Stimulated activated CD8-positive, alpha-beta memory T cell treated with anti-CD3 and anti-CD28 coated beads, Interleukin-15, amount 100 ng/mL, for 4 hours (primary cell): Measurements from ENCODE around the gene TEAD2.
A peak's percentile ranks its signal among the peaks of the same experiment; 100 is the strongest.
"Not testable (repeated sequence)": the region's sequence is repeated elsewhere in the genome, so short reads cannot be mapped to it uniquely, and the experiment has no call there.

ENCODE experiments used
- DNase-seq, 2 donors: peaks; one replicate each; pipeline ENCODE4 v3.0.0-alpha.2; 2020; ENCODE audit warnings: low read depth in 2 of 2

Gene TEAD2

DNA sequence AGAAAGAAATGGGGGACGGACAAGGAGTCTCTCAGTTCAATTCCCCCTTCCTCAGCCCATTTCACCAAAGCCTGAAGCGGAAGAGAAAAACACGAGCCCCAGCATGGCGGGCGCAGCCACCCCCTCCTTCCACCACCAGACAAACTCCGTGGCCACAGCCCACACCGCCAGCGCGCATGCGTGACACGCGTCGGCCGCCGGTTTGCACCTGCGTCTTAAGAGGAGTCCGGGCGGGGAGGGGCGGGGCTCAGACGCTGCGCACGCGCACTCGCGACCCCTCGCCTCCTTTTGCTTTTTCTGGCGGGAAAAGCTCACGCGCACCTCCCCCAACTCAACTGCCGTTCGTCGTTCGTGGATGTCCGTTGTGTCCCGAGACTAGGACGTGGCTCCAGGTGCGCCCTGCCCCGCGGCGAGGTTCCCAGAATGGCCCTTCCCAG, 25.7 kb upstream of the TEAD2 start, which contains the start of gene KASH5:
TSS of gene KASH5 (plus strand) at position 314 of the 437 bp plus-strand sequence. CDS start 2,635 bp downstream, outside the sequence.
- peak; percentile 66 to 81 for DNase-seq

- DNase-seq = no peak
These were observed 21.4 kb upstream of the TEAD2 start for GRCh38 chr19:49383599-49383998.

- DNase-seq = no peak
These were observed 20.4 kb upstream of the TEAD2 start for GRCh38 chr19:49382639-49383038.

DNA sequence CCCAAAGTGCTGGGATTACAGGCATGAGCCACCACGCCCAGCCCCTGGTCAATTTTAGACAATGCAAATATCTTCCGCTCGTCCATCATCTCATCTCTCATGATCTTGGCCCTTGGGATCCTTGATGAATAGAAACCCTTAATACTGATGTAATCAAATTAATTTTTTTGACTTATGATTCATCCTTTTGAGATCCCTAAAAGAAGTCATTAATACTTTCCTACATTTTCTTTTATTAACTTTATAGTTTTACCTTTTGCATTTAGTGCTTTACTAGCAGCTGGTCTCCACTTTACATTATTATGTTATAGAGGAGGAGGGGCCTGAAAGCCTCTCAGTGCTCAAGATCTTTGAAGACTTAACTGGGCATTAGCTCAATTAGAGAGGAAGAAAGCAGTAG, 18.2 kb upstream of the TEAD2 start:
- no peak for DNase-seq

DNA sequence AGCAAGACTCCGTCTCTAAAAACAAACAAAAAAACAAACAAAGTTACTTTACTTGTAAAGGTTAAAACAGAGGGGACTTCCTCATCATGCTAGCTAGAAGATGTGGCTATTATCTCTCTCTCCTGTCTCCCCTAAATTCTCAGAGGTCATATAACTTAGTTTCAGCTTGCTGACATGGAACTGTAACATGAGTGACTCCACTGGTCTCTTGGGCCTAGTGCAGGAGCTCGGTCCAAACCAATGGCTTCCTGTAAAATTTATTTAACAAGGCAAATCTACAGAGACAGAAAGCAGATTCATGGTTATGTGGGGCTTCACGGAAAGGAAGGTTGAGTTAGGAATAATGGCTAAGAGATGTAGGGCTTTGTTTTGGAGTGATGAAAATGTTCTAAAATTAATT, 16.3 kb upstream of the TEAD2 start:
- DNase-seq = no peak

DNA sequence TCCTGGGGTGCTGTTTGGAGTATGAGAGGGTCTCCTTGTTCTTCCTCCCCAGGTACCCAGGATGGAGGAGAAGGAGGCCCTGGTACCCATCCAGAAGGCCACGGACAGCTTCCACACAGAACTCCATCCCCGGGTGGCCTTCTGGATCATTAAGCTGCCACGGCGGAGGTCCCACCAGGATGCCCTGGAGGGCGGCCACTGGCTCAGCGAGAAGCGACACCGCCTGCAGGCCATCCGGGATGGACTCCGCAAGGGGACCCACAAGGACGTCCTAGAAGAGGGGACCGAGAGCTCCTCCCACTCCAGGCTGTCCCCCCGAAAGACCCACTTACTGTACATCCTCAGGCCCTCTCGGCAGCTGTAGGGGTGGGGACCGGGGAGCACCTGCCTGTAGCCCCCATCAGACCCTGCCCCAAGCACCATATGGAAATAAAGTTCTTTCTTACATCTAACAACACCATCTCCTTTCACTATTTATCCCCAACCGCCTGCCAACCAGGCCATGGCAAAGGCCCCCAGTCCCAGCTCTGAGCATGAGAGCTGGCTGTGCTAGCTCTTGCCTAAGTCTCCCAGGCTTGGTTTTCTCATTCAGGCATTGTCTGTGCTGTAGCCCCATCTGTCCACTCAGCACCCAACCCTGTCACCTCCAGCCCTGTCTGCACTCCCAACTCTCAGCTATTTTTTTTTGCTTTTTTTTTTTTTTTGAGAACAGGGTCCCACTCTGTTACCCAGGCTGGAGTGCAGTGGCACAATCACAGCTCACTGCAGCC, 12.6 kb upstream of the TEAD2 start:
- no peak for DNase-seq

GRCh38 chr19:49373174-49373573, 11.0 kb upstream of the TEAD2 start:
- DNase-seq = not testable (repeated sequence)

GRCh38 chr19:49371184-49371583, 9.0 kb upstream of the TEAD2 start:
- DNase-seq = no peak

DNA sequence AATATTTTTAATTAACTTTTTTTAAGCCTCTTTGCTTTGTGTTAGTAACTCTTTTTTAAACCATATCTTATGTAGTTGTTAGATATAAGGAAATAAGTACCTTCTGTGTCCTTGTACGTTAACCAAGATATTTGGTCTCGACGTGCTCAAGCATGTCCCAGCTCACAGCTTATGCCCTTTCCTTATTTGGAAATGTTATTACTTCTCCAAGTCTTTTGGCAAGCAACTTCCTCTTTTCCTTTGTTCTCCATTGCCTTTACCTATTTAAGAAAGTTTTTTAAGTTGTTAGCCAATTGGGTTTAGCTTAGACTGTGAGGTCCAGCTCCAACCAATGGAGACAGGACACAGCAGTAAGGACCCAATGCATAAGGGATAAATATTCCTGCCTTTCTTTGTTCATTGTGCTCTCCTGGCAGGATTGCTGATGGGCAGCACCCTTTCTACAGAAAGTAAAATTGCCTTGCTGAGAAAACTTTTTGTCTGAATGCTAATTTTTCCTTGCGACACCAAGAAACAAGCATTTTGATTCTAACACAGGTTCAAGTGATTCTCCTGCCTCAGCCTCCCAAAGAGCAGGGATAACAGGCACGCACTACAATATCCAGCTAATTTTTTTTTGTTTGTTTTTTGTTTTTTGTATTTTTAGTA, 6.6 kb upstream of the TEAD2 start:
- DNase-seq = no peak

DNA sequence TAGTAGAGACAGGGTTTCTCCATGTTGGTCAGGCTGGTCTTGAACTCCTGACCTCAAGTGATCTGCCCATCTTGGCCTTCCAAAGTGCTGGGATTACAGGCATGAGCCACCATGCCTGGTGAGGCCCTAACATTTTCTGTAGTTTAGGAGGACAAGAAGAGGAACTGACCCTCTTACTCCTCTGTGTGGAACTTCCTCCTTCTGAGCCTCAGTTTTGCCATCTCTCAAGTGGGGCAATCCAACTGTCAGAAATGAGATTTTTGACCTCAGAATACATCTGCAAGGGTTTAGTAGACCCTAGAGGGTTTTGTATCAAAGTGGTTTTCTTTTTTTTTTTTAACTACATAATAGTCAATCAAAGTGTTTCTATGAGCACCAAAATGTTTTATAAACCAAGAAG, 3.9 kb upstream of the TEAD2 start:
- DNase-seq = no peak

GRCh38 chr19:49364083-49364737, 2.0 kb upstream of the TEAD2 start:
- no peak for DNase-seq

DNA sequence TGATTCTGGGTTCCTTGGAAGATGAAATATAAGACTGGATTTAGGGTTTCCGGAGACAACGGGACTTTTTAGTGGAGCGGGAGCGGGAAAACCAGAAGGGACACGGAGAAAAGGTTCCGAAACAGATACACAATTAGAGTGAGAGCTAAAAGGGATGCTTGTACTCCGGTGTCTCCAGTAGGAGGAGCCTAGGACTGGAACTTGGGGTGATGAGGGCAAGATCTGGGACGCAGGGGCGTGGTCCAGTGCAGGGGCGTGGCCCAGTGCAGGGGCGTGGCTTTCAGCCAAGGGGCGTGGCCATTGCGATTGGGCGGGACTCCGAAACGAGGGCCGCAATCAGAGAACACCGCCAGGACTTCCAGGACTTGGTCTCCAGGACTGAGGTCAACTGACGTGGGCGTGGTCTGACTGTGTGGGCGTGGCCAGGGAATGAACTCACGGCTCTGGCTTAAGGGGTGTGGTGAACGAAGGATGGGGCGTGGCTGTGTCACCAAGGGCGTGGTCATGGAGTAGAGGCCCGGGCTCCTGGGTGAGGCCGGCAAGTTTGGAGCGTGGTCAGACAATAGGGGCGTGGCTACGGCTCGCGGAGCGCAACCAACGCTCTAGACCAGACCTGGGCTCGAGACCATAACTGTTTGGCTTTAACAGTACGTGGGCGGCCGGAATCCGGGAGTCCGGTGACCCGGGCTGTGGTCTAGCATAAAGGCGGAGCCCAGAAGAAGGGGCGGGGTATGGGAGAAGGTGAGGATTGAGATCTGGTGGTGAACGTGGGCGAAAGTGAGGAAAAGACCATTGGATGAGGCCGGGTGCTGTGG, 1.3 kb upstream of the TEAD2 start, which contains the start of gene DKKL1:
TSS of gene DKKL1 (plus strand) at position 610 of the 815 bp plus-strand sequence. CDS start at position 732, 122 bp downstream.
- DNase-seq = peak; percentile 21 to 31

DNA sequence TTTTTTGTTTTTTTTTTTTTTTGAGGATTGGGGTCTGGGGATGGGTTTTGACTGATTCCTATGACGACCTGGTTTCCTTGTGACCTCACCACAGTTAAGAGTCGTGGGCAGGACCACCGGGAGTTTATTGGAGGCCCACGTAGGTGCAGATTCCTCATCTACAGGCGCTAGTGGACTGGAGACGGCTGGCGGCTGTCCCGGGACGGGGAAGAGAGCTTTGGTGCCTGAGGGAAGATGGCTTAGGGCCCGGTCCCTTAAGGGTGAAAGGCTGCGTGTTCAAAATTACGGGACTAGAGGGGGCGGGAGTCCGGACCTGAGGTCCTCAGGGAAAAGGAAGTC, 682 bp upstream of the TEAD2 start:
- no peak for DNase-seq

DNA sequence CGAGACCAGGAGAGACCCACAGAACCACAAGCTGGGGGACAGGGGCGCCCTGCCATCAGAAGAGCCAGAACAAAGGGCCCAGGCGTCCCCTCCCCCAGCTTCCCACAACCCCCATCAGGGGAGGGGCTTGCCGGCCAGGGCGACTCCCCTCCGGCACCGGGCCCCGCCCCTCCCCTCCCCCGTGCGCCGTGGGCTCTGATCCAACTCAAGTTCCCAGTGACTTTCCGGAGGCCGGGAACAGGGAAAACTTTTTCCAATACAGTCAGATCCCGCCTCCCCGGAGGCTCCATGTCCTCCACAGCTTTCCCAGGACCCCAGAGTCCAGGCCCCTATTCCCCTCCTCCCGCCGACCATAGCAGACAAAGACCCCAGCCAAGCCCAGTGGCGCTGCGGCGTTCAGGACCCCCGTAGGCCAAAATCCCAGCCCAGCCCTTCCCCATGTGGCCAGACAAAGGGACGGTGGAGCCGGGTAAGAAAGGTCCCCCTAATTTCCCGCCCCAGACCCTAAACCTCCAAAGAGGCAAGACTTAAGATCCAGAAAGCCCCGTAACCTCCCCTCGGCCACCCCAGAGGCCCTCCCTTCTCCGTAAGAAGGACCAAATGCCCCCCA, 673 bp downstream of the TEAD2 start:
- no peak for DNase-seq

- no peak for DNase-seq
These were observed 2.1 kb downstream of the TEAD2 start for GRCh38 chr19:49359851-49360820.

- DNase-seq = no peak
These were observed 5.0 kb downstream of the TEAD2 start for GRCh38 chr19:49357186-49357585.

DNA sequence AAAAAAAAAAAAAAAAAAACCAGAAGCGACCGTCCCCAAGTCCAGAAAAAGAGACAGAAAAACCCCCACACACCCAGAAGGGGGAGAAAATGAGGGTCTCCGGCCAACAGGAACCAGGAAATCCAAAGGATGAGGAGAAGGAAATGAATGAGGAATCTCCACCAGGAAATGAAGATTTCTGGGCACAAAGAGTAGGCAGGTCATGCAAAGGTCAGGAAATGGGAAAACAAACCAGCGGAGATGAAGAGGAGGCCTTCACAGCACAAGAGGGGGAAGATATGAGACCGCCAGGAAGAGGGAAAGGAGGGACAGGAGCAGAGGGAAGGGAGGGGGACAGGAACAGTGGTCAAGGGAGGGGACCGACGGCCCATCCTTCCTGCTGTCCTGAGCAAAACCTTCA, 5.8 kb downstream of the TEAD2 start:
- DNase-seq = no peak

DNA sequence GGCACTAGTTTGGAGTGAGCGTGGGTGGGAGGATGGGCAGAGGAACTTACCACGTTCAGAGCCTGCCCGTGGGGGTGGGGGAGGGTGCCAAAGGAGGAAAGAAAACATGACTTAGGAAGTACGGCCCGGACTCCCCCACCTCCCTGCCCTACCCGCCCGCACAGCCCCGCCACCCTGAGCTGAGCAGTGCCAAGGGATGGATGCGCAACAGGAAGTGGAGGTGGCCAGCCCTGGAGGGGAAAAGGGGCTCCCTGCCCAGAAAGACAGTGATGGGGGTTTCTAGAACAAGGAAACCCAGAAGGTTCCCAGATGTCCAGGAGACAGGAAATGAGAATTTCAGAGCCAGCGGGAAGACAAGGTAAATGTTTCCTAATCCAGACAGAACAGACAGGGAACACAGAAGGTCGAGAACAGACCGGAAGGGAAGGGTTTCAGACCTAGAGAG, 6.3 kb downstream of the TEAD2 start:
- no peak for DNase-seq

GRCh38 chr19:49349567-49349966, 12.6 kb downstream of the TEAD2 start:
- DNase-seq = no peak
